IMR-90 (cell line): ENCODE results near the gene OSGIN1. TPM values are rescaled to one million over a fixed set of nuclear protein-coding genes. Genes with fewer than 3 reads are reported as not detected.
"Not testable (repeated sequence)": the region's sequence is repeated elsewhere in the genome, so short reads cannot be mapped to it uniquely, and the experiment has no call there.

ENCODE experiments used
- ATAC-seq: fragments of 200-7000 bp; cut with Tn5 transposase; 2 replicates; pipeline ENCODE4 v1.9.1; 2020; ENCODE audit warnings: low read depth, mild to moderate bottlenecking, moderate library complexity
- BruUV-seq: library from RNA; stranded (reverse); fragments of 400-500 nt; replicated peaks from 2 replicates; lab custom pipeline; 2021; lab: Mats Ljungman, UMichigan
- CTCF ChIA-PET: fragments of 300-600 bp; formaldehyde crosslinking; extraction: SDS; loops from one replicate; lab custom pipeline; 2021; ENCODE audit warnings: antibody characterized with exemption; lab: Yijun Ruan, JAX
- POLR2A ChIA-PET: fragments of 300-600 bp; sonication (Branson Sonifier 250); formaldehyde crosslinking; loops from one replicate; lab custom pipeline; 2022; ENCODE audit warnings: antibody characterized with exemption; ENCODE audit not compliant: unreplicated experiment; lab: Charles Lee
- DNase-seq: peaks from one replicate; pipeline ENCODE4 v3.0.0; 2013
- H2AFZ ChIP-seq: replicated peaks from 2 replicates; pipeline ENCODE3; 2013; ENCODE audit warnings: low read length, mild to moderate bottlenecking; ENCODE audit not compliant: poor library complexity
- H2AK5ac ChIP-seq: 2 replicates; pipeline ENCODE4 v1.6.1; 2013; ENCODE audit warnings: low read depth, low read length, inconsistent platforms
- H2AK9ac ChIP-seq: replicated peaks from 2 replicates; pipeline ENCODE3; 2013; ENCODE audit warnings: mild to moderate bottlenecking, low read depth, low read length, moderate library complexity; ENCODE audit not compliant: poor library complexity
- H2BK120ac ChIP-seq: 2 replicates; pipeline ENCODE4 v1.6.1; 2013; ENCODE audit warnings: low read depth, low read length, inconsistent platforms
- H2BK15ac ChIP-seq: 3 replicates; pipeline ENCODE4 v1.6.1; 2013; ENCODE audit warnings: low read depth, low read length, inconsistent platforms
- H2BK20ac ChIP-seq: 2 replicates; pipeline ENCODE4 v1.6.1; 2013; ENCODE audit warnings: low read depth, mild to moderate bottlenecking, inconsistent platforms, low read length, moderate library complexity
- H2BK5ac ChIP-seq: 2 replicates; pipeline ENCODE4 v1.6.1; 2013; ENCODE audit warnings: mild to moderate bottlenecking, low read depth, low read length, inconsistent platforms; ENCODE audit not compliant: poor library complexity, severe bottlenecking
- H3K14ac ChIP-seq: replicated peaks from 2 replicates; pipeline ENCODE4 v1.6.1; 2013; ENCODE audit warnings: low read depth, low read length, inconsistent platforms
- H3K18ac ChIP-seq: 2 replicates; pipeline ENCODE4 v1.6.1; 2013; ENCODE audit warnings: low read depth, low read length, control low read depth
- H3K23ac ChIP-seq: 2 replicates; pipeline ENCODE4 v1.6.1; 2013; ENCODE audit warnings: low read depth, low read length, inconsistent platforms
- H3K27ac ChIP-seq: 2 replicates; pipeline ENCODE4 v1.5.1; 2013; ENCODE audit warnings: mild to moderate bottlenecking, control low read depth, low read length; ENCODE audit not compliant: insufficient read depth
- H3K27me3 ChIP-seq: 2 replicates; pipeline ENCODE4 v1.6.1; 2013; ENCODE audit warnings: low read length; ENCODE audit not compliant: control insufficient read depth, insufficient read depth
- H3K36me3 ChIP-seq: 2 replicates; pipeline ENCODE4 v1.6.1; 2013; ENCODE audit warnings: low read length, mixed read lengths; ENCODE audit not compliant: control insufficient read depth, insufficient read depth
- H3K4ac ChIP-seq: 2 replicates; pipeline ENCODE4 v1.6.1; 2013; ENCODE audit warnings: low read depth, low read length, inconsistent platforms
- H3K4me1 ChIP-seq: 2 replicates; pipeline ENCODE4 v1.6.1; 2013; ENCODE audit warnings: low read length, mixed read lengths; ENCODE audit not compliant: control insufficient read depth, insufficient read depth
- H3K4me2 ChIP-seq: 2 replicates; pipeline ENCODE4 v1.6.1; 2013; ENCODE audit warnings: low read depth, mild to moderate bottlenecking, control low read depth, low read length, moderate library complexity
- H3K4me3 ChIP-seq: 2 replicates; pipeline ENCODE4 v1.5.1; 2013; ENCODE audit warnings: low read depth, mild to moderate bottlenecking, control low read depth, low read length, moderate library complexity; ENCODE audit not compliant: insufficient read depth
- H3K56ac ChIP-seq: 2 replicates; pipeline ENCODE4 v1.6.1; 2013; ENCODE audit warnings: low read length, inconsistent platforms; ENCODE audit not compliant: insufficient read depth; ENCODE audit errors: extremely low read depth
- H3K79me1 ChIP-seq, 2 experiments: 2 replicates each; pipeline ENCODE4 v1.6.1; 2013; ENCODE audit warnings: low read length in 2 of 2, inconsistent platforms in 1 of 2, low read depth in 1 of 2
- H3K9ac ChIP-seq: 2 replicates; pipeline ENCODE4 v1.6.1; 2013; ENCODE audit warnings: low read depth, low read length, control low read depth
- H3K9me1 ChIP-seq: 2 replicates; pipeline ENCODE4 v1.6.1; 2013; ENCODE audit warnings: low read length, inconsistent platforms; ENCODE audit not compliant: insufficient read depth
- H3K9me3 ChIP-seq: 2 replicates; pipeline ENCODE4 v1.6.1; 2013; ENCODE audit warnings: low read length; ENCODE audit not compliant: control insufficient read depth, insufficient read depth
- H4K20me1 ChIP-seq: 2 replicates; pipeline ENCODE4 v1.6.1; 2013; ENCODE audit warnings: low read length, inconsistent platforms; ENCODE audit not compliant: insufficient read depth
- H4K5ac ChIP-seq: 2 replicates; pipeline ENCODE4 v1.6.1; 2013; ENCODE audit warnings: mild to moderate bottlenecking, low read depth, low read length, control low read depth
- H4K8ac ChIP-seq, 2 experiments: 2 replicates each; pipeline ENCODE4 v1.6.1; 2013; ENCODE audit warnings: low read depth in 2 of 2, low read length in 2 of 2, control low read depth in 1 of 2, inconsistent platforms in 1 of 2
- H4K91ac ChIP-seq: 2 replicates; pipeline ENCODE4 v1.6.1; 2013; ENCODE audit warnings: low read depth, low read length, inconsistent platforms; ENCODE audit not compliant: insufficient read depth
- WGBS, 2 experiments: methylation state at CpG; one replicate each; pipeline versions ENCODE4 v1.1.5 to v1.1.7; 2013; ENCODE audit warnings: missing lambda C conversion rate in 2 of 2; ENCODE audit not compliant: insufficient read length in 1 of 2; ENCODE audit errors: extremely low coverage in 2 of 2; 5-methylcytosine and 5-hydroxymethylcytosine counted together
- dilution Hi-C: fragments of 300-500 bp; cut with HindIII; formaldehyde crosslinking; loops from one replicate; pipeline ENCODE4 v1.14.3; 2018; ENCODE audit warnings: low sequenced_read_pairs; ENCODE audit not compliant: unreplicated experiment
- in situ Hi-C: fragments of 300-500 bp; cut with MboI; formaldehyde crosslinking; loops from 3 replicates; pipeline ENCODE4 v1.14.3; 2019; ENCODE audit warnings: low sequenced_read_pairs, inconsistent platforms, mixed read lengths
- intact Hi-C: fragments of 100-400 bp; cut with micrococcal nuclease; formaldehyde crosslinking; loops from 2 replicates; pipeline ENCODE4 v1.10.0; 2022
- polyA plus RNA-seq, 3 experiments: library from polyadenylated mRNA; depleted of rRNA; stranded (reverse); fragments of >200 nt; gene quantifications; 2 replicates each; pipeline ENCODE4 v1.2.3, GENCODE V29; 2012; ENCODE audit warnings: low replicate concordance in 1 of 3
- total RNA-seq: library from RNA; depleted of rRNA; stranded (reverse); fragments of >200 nt; gene quantifications from 2 replicates; pipeline ENCODE4 v1.2.3, GENCODE V29; 2012

OSGIN1 gene
- total and polyA plus RNA-seq, 2 of the 4 experiments (the other 2 are of a cell fraction): 0.90 to 6.4 TPM

- H2BK15ac ChIP-seq, H3K9me3 ChIP-seq, H3K56ac ChIP-seq, H3K4ac ChIP-seq, POLR2A ChIA-PET, H2BK20ac ChIP-seq, H3K23ac ChIP-seq, CTCF ChIA-PET, H3K4me2 ChIP-seq, H3K27me3 ChIP-seq, H3K4me3 ChIP-seq, BruUV-seq, H3K36me3 ChIP-seq, H3K27ac ChIP-seq, ATAC-seq, dilution Hi-C loops, H4K5ac ChIP-seq, H2BK5ac ChIP-seq, H2AK5ac ChIP-seq, H3K18ac ChIP-seq, H4K91ac ChIP-seq, H3K14ac ChIP-seq, H3K9me1 ChIP-seq, H2AFZ ChIP-seq, H2BK120ac ChIP-seq, H3K9ac ChIP-seq, H2AK9ac ChIP-seq, DNase-seq, intact Hi-C loops, H4K8ac ChIP-seq: not testable (repeated sequence)
- WGBS, 2 experiments: no CpG with 5 or more reads among the region's 10 CpGs
- in situ Hi-C loops: loop anchor here (25.0 kb wide), 1 partner anchor 536 kb away; no protein-coding TSS in a partner anchor
- peaks cover 13% of the 10 kb centered on the region; the same call in 1 of the 2 replicates for H4K20me1 ChIP-seq
- peaks cover 0 to 22% of the 10 kb centered on the region in 2 experiments; a peak in 1 of 4 replicates for H3K79me1 ChIP-seq
- H3K4me1 ChIP-seq: peaks cover 14% of the 10 kb centered on the region
Measured at GRCh38 chr16:83950862-83951399, 2.1 kb upstream of the OSGIN1 start.
